ENCODE measurements around the gene ANP32E.

The ANP32E gene

DNA sequence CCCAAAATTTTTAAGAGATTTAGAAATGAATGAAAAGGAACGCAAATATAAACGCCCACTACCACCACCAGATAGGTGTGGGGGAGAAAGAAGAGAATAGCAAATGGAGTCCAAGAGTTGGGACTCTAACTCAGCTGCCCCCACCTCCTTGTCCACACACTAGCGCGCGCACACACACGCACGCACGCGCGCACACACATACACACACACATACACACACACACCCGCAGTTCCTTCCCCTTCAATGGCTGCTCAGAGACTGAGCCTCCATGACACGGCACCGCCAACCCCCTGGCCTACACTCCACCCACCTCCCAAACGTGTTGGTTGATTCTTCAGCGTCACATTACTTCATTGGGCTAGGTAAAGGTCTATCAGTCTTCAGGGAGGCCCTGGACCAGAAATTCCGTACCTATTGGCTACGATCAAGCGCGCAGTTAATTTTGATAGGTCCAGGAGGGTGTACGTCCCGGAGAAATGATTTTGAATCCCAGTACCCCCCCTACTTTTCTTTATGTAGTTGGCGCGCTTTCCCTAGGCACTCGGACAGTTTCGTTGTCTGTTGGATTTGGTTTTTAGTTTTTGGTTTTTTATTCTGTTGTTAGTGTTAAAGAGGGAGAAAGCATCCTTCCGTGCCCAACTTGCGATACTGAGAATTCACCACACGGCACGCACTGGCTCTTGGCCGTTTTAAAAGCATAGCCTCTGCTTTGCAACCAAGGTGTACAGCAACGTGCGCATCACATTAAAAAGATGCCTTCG lies at the start of gene ANP32E:
Gene ANP32E (minus strand): TSS at position 261 of the 762 bp plus-strand sequence. CDS start 326 bp downstream, outside the sequence.
- TF ChIP-seq, protein P1, sequence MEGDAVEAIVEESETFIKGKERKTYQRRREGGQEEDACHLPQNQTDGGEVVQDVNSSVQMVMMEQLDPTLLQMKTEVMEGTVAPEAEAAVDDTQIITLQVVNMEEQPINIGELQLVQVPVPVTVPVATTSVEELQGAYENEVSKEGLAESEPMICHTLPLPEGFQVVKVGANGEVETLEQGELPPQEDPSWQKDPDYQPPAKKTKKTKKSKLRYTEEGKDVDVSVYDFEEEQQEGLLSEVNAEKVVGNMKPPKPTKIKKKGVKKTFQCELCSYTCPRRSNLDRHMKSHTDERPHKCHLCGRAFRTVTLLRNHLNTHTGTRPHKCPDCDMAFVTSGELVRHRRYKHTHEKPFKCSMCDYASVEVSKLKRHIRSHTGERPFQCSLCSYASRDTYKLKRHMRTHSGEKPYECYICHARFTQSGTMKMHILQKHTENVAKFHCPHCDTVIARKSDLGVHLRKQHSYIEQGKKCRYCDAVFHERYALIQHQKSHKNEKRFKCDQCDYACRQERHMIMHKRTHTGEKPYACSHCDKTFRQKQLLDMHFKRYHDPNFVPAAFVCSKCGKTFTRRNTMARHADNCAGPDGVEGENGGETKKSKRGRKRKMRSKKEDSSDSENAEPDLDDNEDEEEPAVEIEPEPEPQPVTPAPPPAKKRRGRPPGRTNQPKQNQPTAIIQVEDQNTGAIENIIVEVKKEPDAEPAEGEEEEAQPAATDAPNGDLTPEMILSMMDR (IDR thresholded peaks at IDR 0.05; ENCODE audit: borderline replicate concordance, control extremely low read depth, extremely low read depth, insufficient read depth, missing control alignments) = no peak
- peak; percentile 97 for DNase-seq (ENCODE audit: low spot score)
- in situ Hi-C loops (cut with MboI; ENCODE audit: low sequenced_read_pairs, unreplicated experiment) = no loop called here

DNA sequence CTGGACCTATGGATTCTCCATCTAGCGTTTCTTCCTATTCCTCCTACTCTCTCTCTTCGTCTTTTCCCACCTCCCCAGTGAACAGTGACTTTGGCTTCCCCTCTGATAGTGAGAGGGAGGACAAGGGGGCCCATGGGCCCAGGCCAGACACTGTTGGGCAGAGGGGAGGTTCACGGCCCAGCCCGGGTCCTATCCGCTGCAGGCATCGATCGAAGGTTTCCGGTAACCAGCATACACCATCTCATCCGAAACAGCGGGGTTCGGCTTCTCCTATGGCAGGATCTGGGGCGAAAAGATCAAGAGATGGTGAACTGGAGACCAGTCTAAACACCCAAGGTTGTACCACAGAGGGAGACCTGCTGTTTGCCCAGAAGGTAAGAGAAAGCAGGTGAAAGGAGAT lies 47.3 kb upstream of the ANP32E start:
- TF ChIP-seq, protein P1 (IDR thresholded peaks at IDR 0.05; ENCODE audit: borderline replicate concordance, control extremely low read depth, extremely low read depth, insufficient read depth, missing control alignments) = no peak
- DNase-seq (ENCODE audit: low spot score) = no peak
- in situ Hi-C loops (cut with MboI; ENCODE audit: low sequenced_read_pairs, unreplicated experiment) = no loop called here

DNA sequence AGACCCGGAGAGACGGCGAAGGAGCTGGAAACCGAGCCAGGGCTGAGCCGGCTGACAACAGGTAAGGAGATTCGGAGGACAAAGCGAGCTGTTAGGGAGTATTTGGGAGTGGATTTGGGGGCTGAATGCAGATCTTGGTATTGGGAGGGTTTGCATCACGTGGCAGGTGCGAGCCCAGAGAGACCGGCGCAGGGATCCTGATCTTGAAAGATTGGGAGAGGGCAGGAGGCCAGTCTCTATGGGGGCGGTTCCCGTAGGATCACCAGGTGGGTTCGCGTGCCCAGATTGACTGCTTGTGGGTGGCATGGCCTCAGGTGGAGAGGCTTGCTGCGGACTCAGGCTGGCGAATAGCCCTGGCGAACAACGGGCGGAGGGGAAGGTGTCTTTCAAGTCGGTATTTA lies 46.6 kb upstream of the ANP32E start:
- no peak for DNase-seq (ENCODE audit: low spot score)
- in situ Hi-C loops (cut with MboI; ENCODE audit: low sequenced_read_pairs, unreplicated experiment) = no loop called here
- TF ChIP-seq, protein P1 (IDR thresholded peaks at IDR 0.05; ENCODE audit: borderline replicate concordance, control extremely low read depth, extremely low read depth, insufficient read depth, missing control alignments) = no peak

DNA sequence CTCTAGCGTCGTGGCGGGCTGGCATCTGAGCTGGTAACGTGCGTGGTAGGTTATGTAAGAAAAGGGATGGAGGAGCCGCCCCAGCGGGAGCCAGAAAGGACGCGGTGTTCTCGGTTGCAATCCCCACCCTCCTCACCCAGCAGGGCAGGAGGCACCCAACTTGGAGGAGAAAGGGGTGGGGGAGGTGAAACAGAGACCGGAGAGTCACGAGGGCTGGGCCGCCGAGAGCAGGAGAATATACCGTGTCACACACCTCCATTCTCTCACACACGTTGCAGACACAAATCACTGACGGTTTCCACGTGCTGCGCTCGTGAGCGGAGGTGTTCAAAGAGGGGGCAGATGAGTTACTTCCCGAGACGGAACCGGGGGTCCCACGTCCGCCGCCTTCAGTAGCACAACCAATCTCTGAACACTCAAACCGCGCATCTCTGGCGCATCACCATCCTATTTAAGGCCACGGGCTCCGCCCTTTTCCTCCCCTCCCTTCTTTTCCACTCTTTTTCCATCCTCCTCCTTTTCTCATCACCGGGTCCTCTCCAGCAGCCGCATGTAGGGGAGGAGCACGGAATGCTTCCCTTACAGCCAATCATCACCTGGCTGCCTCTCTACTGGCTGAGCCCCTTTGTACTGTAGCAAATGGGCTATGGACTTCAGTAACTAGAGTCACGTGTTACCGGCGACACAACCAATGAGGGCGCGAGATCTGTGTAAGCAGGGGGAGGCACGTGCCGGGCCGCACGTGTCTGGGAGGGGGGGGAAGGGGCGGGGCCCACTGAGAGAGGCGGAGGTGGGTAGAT lies 46.0 kb upstream of the ANP32E start, which contains the start of gene CIART:
Gene CIART (plus strand): TSS at position 797 of the 800 bp plus-strand sequence. CDS start 714 bp downstream, outside the sequence.
- in situ Hi-C loops (cut with MboI; ENCODE audit: low sequenced_read_pairs, unreplicated experiment) = no loop called here

DNA sequence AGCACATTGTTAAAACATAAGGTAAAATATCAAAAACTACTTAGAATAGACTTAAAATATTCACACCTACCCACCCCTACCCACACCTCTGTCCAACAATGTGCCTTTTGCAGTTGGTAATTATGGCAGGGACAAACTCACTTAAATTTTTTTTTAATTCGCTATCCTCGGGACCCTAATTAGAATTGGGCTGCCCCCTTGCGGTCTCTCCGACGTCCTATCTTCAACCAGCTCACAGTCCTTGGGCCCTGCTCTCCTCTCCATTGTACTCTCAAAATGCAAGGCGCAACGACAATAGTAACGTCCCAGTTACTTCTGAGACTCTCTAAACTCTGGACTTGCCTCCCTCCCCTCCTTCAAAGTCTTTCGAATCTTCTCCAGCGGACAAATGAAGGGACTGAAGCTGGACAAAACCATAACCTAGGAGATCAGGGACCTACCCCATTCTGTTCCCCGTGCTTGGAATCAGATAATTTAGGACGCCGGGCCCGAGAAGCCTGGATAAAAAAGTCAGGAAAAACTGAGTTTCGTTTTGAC lies 45.4 kb upstream of the ANP32E start:
- DNase-seq (ENCODE audit: low spot score) = peak; percentile 59
- in situ Hi-C loops (cut with MboI; ENCODE audit: low sequenced_read_pairs, unreplicated experiment) = no loop called here
- TF ChIP-seq, protein P1 (IDR thresholded peaks at IDR 0.05; ENCODE audit: borderline replicate concordance, control extremely low read depth, extremely low read depth, insufficient read depth, missing control alignments) = peak; percentile 79

More for the DNA sequence above, 46.0 kb upstream of the ANP32E start, which contains the start of gene CIART:
- DNase-seq (ENCODE audit: low spot score) = peak; percentile 82
- TF ChIP-seq, protein P1 (IDR thresholded peaks at IDR 0.05; ENCODE audit: borderline replicate concordance, control extremely low read depth, extremely low read depth, insufficient read depth, missing control alignments) = no peak

DNA sequence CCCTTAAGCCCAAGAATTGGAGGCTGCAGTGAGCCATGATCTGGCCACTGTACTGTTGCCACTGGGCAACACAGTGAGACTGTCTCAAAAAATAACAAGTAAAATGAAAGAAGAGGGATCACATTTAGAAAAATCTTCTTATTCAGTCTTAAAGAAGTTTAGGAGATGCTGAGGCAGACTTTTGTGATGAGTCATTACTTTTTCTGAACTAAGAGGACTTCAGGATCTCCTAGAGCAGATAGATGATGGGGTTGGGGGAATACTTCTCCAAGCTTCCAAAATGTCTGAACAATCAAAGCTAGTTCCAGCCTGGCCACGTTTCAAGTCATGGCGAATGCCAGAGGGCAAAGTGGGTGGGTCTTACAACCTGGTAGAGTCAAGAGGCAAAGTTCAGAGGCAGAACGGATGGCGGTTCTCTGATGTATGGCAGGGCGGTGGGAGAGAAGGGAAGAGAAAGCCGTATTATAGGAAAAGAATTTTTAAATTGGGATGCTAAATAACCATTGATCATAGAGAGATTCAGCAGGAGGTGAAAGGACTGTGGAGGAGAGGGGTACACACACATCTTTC lies 44.3 kb upstream of the ANP32E start:
- TF ChIP-seq, protein P1 (IDR thresholded peaks at IDR 0.05; ENCODE audit: borderline replicate concordance, control extremely low read depth, extremely low read depth, insufficient read depth, missing control alignments) = no peak
- DNase-seq (ENCODE audit: low spot score) = no peak
- in situ Hi-C loops (cut with MboI; ENCODE audit: low sequenced_read_pairs, unreplicated experiment) = no loop called here

Data from GM13976 (cell line).